Neural cell (in vitro differentiated cells): ENCODE measurements around the gene TEAD4. TPM values are rescaled to one million over a fixed set of nuclear protein-coding genes. Genes with fewer than 3 reads are reported as not detected.

Source experiments
- H2AFZ ChIP-seq: fragments of 200-600, 300-800 bp; sonication (generic), shearing (Covaris generic); 2 replicates; pipeline ENCODE4 v1.6.0; 2014; ENCODE audit warnings: low read depth, mild to moderate bottlenecking, antibody characterized with exemption, low read length, moderate library complexity
- H3F3A ChIP-seq: fragments of 200-600 bp; shearing (Covaris generic); 2 replicates; pipeline ENCODE4 v1.6.1; 2016; ENCODE audit warnings: mild to moderate bottlenecking, moderate library complexity, mixed read lengths, antibody characterized with exemption, low read length; ENCODE audit not compliant: insufficient read depth, poor library complexity, severe bottlenecking
- H3K27ac ChIP-seq: fragments of 200-600, 300-800 bp; sonication (generic), shearing (Covaris generic); 2 replicates; pipeline ENCODE4 v1.5.1; 2014; ENCODE audit warnings: mild to moderate bottlenecking, low read length, moderate library complexity
- H3K27me3 ChIP-seq: fragments of 300-800, 200-600 bp; sonication (generic), shearing (Covaris generic); 2 replicates; pipeline ENCODE4 v1.6.0; 2014; ENCODE audit warnings: mild to moderate bottlenecking, low read depth, low read length, moderate library complexity; ENCODE audit not compliant: insufficient read depth
- H3K36me3 ChIP-seq: fragments of 300-800, 200-600 bp; sonication (generic), shearing (Covaris generic); 2 replicates; pipeline ENCODE4 v1.5.1; 2014; ENCODE audit warnings: mild to moderate bottlenecking, antibody characterized with exemption, low read length, moderate library complexity; ENCODE audit not compliant: insufficient read depth
- H3K4me2 ChIP-seq: fragments of 300-800, 200-600 bp; sonication (generic), shearing (Covaris generic); 2 replicates; pipeline ENCODE4 v1.6.0; 2014; ENCODE audit warnings: mild to moderate bottlenecking, low read length
- H3K4me3 ChIP-seq: fragments of 300-800, 200-600 bp; sonication (generic), shearing (Covaris generic); 2 replicates; pipeline ENCODE4 v1.5.1; 2014; ENCODE audit warnings: mild to moderate bottlenecking, low read length, moderate library complexity
- H3K79me2 ChIP-seq: fragments of 200-600 bp; shearing (Covaris generic); replicated peaks from 2 replicates; pipeline ENCODE4 v1.6.0; 2014; ENCODE audit warnings: mild to moderate bottlenecking, low read length, moderate library complexity; ENCODE audit not compliant: insufficient read depth
- H3K9ac ChIP-seq: fragments of 300-800, 200-600 bp; sonication (generic), shearing (Covaris generic); 2 replicates; pipeline ENCODE4 v1.6.1; 2016; ENCODE audit warnings: mild to moderate bottlenecking, low read length, mixed read lengths
- H3K9me2 ChIP-seq: fragments of 200-600 bp; shearing (Covaris generic); 2 replicates; pipeline ENCODE4 v1.6.1; 2016; ENCODE audit warnings: mild to moderate bottlenecking, low read length, mixed read lengths; ENCODE audit not compliant: insufficient read depth
- H3K9me3 ChIP-seq: fragments of 200-600, 300-800 bp; sonication (generic), shearing (Covaris generic); 2 replicates; pipeline ENCODE4 v1.6.1; 2016; ENCODE audit warnings: mild to moderate bottlenecking, mixed run types, low read length, moderate library complexity, mixed read lengths
- H4K20me1 ChIP-seq: fragments of 200-600 bp; shearing (Covaris generic); 2 replicates; pipeline ENCODE4 v1.6.1; 2016; ENCODE audit warnings: mild to moderate bottlenecking, mixed run types; ENCODE audit not compliant: insufficient read depth
- CTCF ChIP-seq: fragments of 450-650 bp; IDR thresholded peaks from 2 replicates; pipeline ENCODE4 v1.5.1; 2014; ENCODE audit warnings: antibody characterized with exemption, mild to moderate bottlenecking, moderate library complexity; ENCODE audit not compliant: poor library complexity, severe bottlenecking
- EP300 ChIP-seq: fragments of 450-650 bp; conservative IDR thresholded peaks from 2 replicates; pipeline ENCODE4 v1.6.1; 2014; ENCODE audit warnings: antibody characterized with exemption, mild to moderate bottlenecking, moderate library complexity; ENCODE audit not compliant: poor library complexity, severe bottlenecking
- EZH2 ChIP-seq: fragments of 200-600, 300-800 bp; shearing (Covaris generic), sonication (generic); IDR thresholded peaks from 2 replicates; pipeline ENCODE4 v1.6.1; 2014; ENCODE audit warnings: antibody characterized with exemption, low read length, borderline replicate concordance, mild to moderate bottlenecking; ENCODE audit not compliant: insufficient read depth, poor library complexity, severe bottlenecking
- MXI1 ChIP-seq: fragments of 450-650 bp; conservative IDR thresholded peaks from 2 replicates; pipeline ENCODE4 v1.6.1; 2014; ENCODE audit warnings: antibody characterized with exemption, mild to moderate bottlenecking; ENCODE audit not compliant: poor library complexity, severe bottlenecking
- POLR2AphosphoS5 ChIP-seq: IDR thresholded peaks from 2 replicates; pipeline ENCODE4 v1.6.1; 2012
- RAD21 ChIP-seq: fragments of 450-650 bp; conservative IDR thresholded peaks from 2 replicates; pipeline ENCODE4 v1.6.1; 2014; ENCODE audit warnings: antibody characterized with exemption, mild to moderate bottlenecking, moderate library complexity
- REST ChIP-seq: IDR thresholded peaks from 2 replicates; pipeline ENCODE4 v1.6.1; 2012; ENCODE audit warnings: borderline replicate concordance
- SMC3 ChIP-seq: fragments of 450-650 bp; conservative IDR thresholded peaks from 2 replicates; pipeline ENCODE4 v1.6.1; 2014; ENCODE audit warnings: antibody characterized with exemption, mild to moderate bottlenecking, moderate library complexity; ENCODE audit not compliant: poor library complexity
- TAF1 ChIP-seq: IDR thresholded peaks from 2 replicates; pipeline ENCODE4 v1.6.1; 2012; ENCODE audit warnings: low read depth
- polyA plus RNA-seq: library from polyadenylated mRNA; depleted of rRNA; stranded (reverse); fragments of >200 nt; gene quantifications from 2 replicates; pipeline ENCODE4 v1.2.3, GENCODE V29; 2014

The TEAD4 gene
- polyA plus RNA-seq, 1 donor from 2014 or later = 1.6 TPM

- Histone ChIP-seq H3K4me2 (no peak overlapping the region), H3K27ac (no peak overlapping the region), H2AFZ (no peak overlapping the region), H3K4me3 (no peak overlapping the region), H3K9ac (no peak overlapping the region), H3K79me2 (no peaks in the 10 kb centered on the region), H3K9me2 (no peaks in the 10 kb centered on the region), H3K27me3 (no peaks in the 10 kb centered on the region), H3F3A (no peaks in the 10 kb centered on the region), H3K36me3 (no peaks in the 10 kb centered on the region), H4K20me1 (no peaks in the 10 kb centered on the region), H3K9me3 (no peaks in the 10 kb centered on the region)
- no peak for TF ChIP-seq TAF1
Measured at GRCh38 chr12:3054374-3054773, 95.2 kb downstream of the TEAD4 start.

GRCh38 chr12:3055026-3055703 is 96.0 kb downstream of the TEAD4 start:
- no peak overlapping the region for H3K27ac ChIP-seq
- H3K4me3 ChIP-seq = no peak overlapping the region
- no peak overlapping the region for H2AFZ ChIP-seq
- TF ChIP-seq MXI1 (no peak), POLR2AphosphoS5 (no peak), RAD21 (no peak), EZH2 (no peak), SMC3 (no peak), TAF1 (no peak), CTCF (no peak), REST (no peak), EP300 (no peak)
- H3K9me2 ChIP-seq = no peaks in the 10 kb centered on the region
- no peaks in the 10 kb centered on the region for H3K9me3 ChIP-seq
- H3K27me3 ChIP-seq = no peaks in the 10 kb centered on the region
- no peaks in the 10 kb centered on the region for H3F3A ChIP-seq
- H3K4me2 ChIP-seq = no peak overlapping the region
- H3K79me2 ChIP-seq = no peaks in the 10 kb centered on the region
- no peak overlapping the region for H3K9ac ChIP-seq
- H3K36me3 ChIP-seq = no peaks in the 10 kb centered on the region
- no peaks in the 10 kb centered on the region for H4K20me1 ChIP-seq
